NCI-H2081 (cell line): ENCODE data around the gene NUMA1.

Source experiments
- DNase-seq, 2 experiments: peaks; one replicate each; lab custom pipeline; 2025; lab: John Stamatoyannopoulos, UW

The NUMA1 gene

GRCh38 chr11:72080326-72081183, at the start of gene NUMA1, which contains the start of gene LRRC51:
Gene NUMA1 (minus strand): TSS chr11:72080542. CDS start chr11:72035943, 44,599 bp downstream.
Gene LRRC51 (plus strand): TSS chr11:72080850. CDS start chr11:72089084, 8,234 bp downstream.
- DNase-seq = peak; percentile 100

GRCh38 chr11:72129381-72129780, 49.0 kb upstream of the NUMA1 start:
- no peak for DNase-seq

- DNase-seq = no peak
Measured at GRCh38 chr11:72127923-72128322, 47.6 kb upstream of the NUMA1 start.

GRCh38 chr11:72125956-72126355, 45.6 kb upstream of the NUMA1 start:
- DNase-seq = no peak

GRCh38 chr11:72124046-72124445, 43.7 kb upstream of the NUMA1 start:
- no peak for DNase-seq

GRCh38 chr11:72123117-72123653, 42.8 kb upstream of the NUMA1 start:
- no peak for DNase-seq

- DNase-seq = no peak
Measured at GRCh38 chr11:72122607-72123006, 42.3 kb upstream of the NUMA1 start.

- DNase-seq = no peak
Measured at GRCh38 chr11:72120930-72121329, 40.6 kb upstream of the NUMA1 start.

GRCh38 chr11:72119198-72119597, 38.9 kb upstream of the NUMA1 start:
- DNase-seq = no peak

- DNase-seq = no peak
Measured at GRCh38 chr11:72116019-72116755, 35.8 kb upstream of the NUMA1 start.

- DNase-seq = no peak
Measured at GRCh38 chr11:72114570-72114969, 34.2 kb upstream of the NUMA1 start.

GRCh38 chr11:72112978-72113808, 32.9 kb upstream of the NUMA1 start:
- DNase-seq = no peak

- peak; percentile 98 to 100 for DNase-seq
Measured at GRCh38 chr11:72112143-72112977, 32.0 kb upstream of the NUMA1 start, which contains the start of gene ANAPC15. Gene ANAPC15 (minus strand): TSS chr11:72112695. CDS start chr11:72111276, 1,419 bp downstream.

- no peak for DNase-seq
Measured at GRCh38 chr11:72111300-72112142, 31.2 kb upstream of the NUMA1 start.

GRCh38 chr11:72105888-72106287, 25.5 kb upstream of the NUMA1 start, which contains the start of gene TOMT:
Gene TOMT (plus strand): TSS chr11:72105924. CDS start chr11:72105952, 28 bp downstream.
- DNase-seq = no peak

GRCh38 chr11:72103754-72104167, 23.4 kb upstream of the NUMA1 start:
- no peak for DNase-seq

- DNase-seq = peak; percentile 98 to 99
Measured at GRCh38 chr11:72102946-72103753, 22.8 kb upstream of the NUMA1 start, which contains the start of gene LAMTOR1. Gene LAMTOR1 (minus strand): TSS chr11:72103297. CDS start chr11:72103224, 73 bp downstream.

- DNase-seq = no peak
Measured at GRCh38 chr11:72102631-72102945, 22.2 kb upstream of the NUMA1 start.

- DNase-seq = no peak
Measured at GRCh38 chr11:72102162-72102561, 21.8 kb upstream of the NUMA1 start.
